PC-3 (cell line): Measurements from ENCODE around the gene SLC39A11. TPM values are rescaled to one million over a fixed set of nuclear protein-coding genes. Genes with fewer than 3 reads are reported as not detected.

Experiments used
- ATAC-seq: fragments of 200-7000 bp; cut with Tn5 transposase; 2 replicates; pipeline ENCODE4 v1.9.1; 2020; ENCODE audit warnings: mild to moderate bottlenecking, moderate library complexity
- BruUV-seq: library from RNA; stranded (reverse); fragments of 400-500 nt; replicated peaks from 2 replicates; lab custom pipeline; 2021; lab: Mats Ljungman, UMichigan
- CTCF ChIA-PET: fragments of 300-600 bp; sonication (Branson Sonifier 250); formaldehyde crosslinking; loops from one replicate; lab custom pipeline; 2022; ENCODE audit warnings: antibody characterized with exemption; lab: Charles Lee
- POLR2A ChIA-PET: fragments of 300-600 bp; sonication (Branson Sonifier 250); formaldehyde crosslinking; loops from one replicate; lab custom pipeline; 2022; ENCODE audit warnings: antibody characterized with exemption; ENCODE audit not compliant: unreplicated experiment; lab: Charles Lee
- DNase-seq: peaks from one replicate; pipeline ENCODE4 v3.0.0-alpha.2; 2015
- H2AFZ ChIP-seq: fragments of 300-600 bp; sonication (generic); 2 replicates; pipeline ENCODE4 v1.6.0; 2016; ENCODE audit warnings: antibody characterized with exemption, low read length
- H3F3A ChIP-seq: fragments of 300-600 bp; sonication (generic); one replicate; pipeline ENCODE4 v1.6.0; 2017; ENCODE audit warnings: antibody characterized with exemption, low read length, control low read depth, mild to moderate bottlenecking; ENCODE audit not compliant: unreplicated experiment
- H3K27ac ChIP-seq: fragments of 300-600 bp; sonication (generic); 2 replicates; pipeline ENCODE4 v1.5.1; 2016; ENCODE audit warnings: mild to moderate bottlenecking, low read length
- H3K27me3 ChIP-seq: fragments of 300-600 bp; sonication (generic); 2 replicates; pipeline ENCODE4 v1.6.1; 2016; ENCODE audit warnings: low read length, mixed read lengths
- H3K36me3 ChIP-seq: fragments of 300-600 bp; sonication (generic); 2 replicates; pipeline ENCODE4 v1.6.1; 2016; ENCODE audit warnings: low read depth, mixed run types, low read length, mixed read lengths
- H3K4me1 ChIP-seq: fragments of 300-600 bp; sonication (generic); 2 replicates; pipeline ENCODE4 v1.5.1; 2016; ENCODE audit warnings: low read length; ENCODE audit not compliant: insufficient read depth
- H3K4me2 ChIP-seq: fragments of 300-600 bp; sonication (generic); 2 replicates; pipeline ENCODE4 v1.6.0; 2016; ENCODE audit warnings: low read length
- H3K4me3 ChIP-seq: fragments of 300-600 bp; sonication (generic); 2 replicates; pipeline ENCODE4 v1.5.1; 2016; ENCODE audit warnings: mild to moderate bottlenecking, low read length, mixed read lengths
- H3K79me2 ChIP-seq: fragments of 300-600 bp; sonication (generic); 2 replicates; pipeline ENCODE4 v1.6.1; 2017; ENCODE audit warnings: low read length, mixed read lengths
- H3K9ac ChIP-seq: fragments of 300-600 bp; sonication (generic); 2 replicates; pipeline ENCODE4 v1.6.0; 2016; ENCODE audit warnings: mild to moderate bottlenecking, low read length
- H3K9me2 ChIP-seq: fragments of 300-600 bp; sonication (generic); replicated peaks from 2 replicates; pipeline ENCODE4 v1.6.1; 2016; ENCODE audit warnings: mixed run types, low read length, mixed read lengths
- H3K9me3 ChIP-seq: fragments of 300-600 bp; sonication (generic); 2 replicates; pipeline ENCODE4 v1.6.1; 2016; ENCODE audit warnings: low read length, mixed read lengths
- H4K20me1 ChIP-seq: fragments of 300-600 bp; sonication (generic); 2 replicates; pipeline ENCODE4 v1.6.1; 2016; ENCODE audit warnings: low read length, mixed read lengths
- CTCF ChIP-seq: fragments of 300-600 bp; sonication (generic); conservative IDR thresholded peaks from 2 replicates; pipeline ENCODE4 v1.5.1; 2017; ENCODE audit warnings: antibody characterized with exemption, low read depth, mild to moderate bottlenecking, low read length
- EZH2 ChIP-seq: fragments of 300-600 bp; sonication (generic); IDR thresholded peaks from one replicate; pipeline ENCODE4 v1.6.1; 2017; ENCODE audit warnings: antibody characterized with exemption, mild to moderate bottlenecking, low read length; ENCODE audit not compliant: unreplicated experiment
- EZH2phosphoT487 ChIP-seq: fragments of 300-600 bp; sonication (generic); IDR thresholded peaks from 2 replicates; pipeline ENCODE4 v1.6.1; 2018; ENCODE audit warnings: mild to moderate bottlenecking, antibody characterized with exemption, low read length, borderline replicate concordance
- intact Hi-C: fragments of 100-400 bp; cut with micrococcal nuclease; formaldehyde crosslinking; loops from 2 replicates; pipeline ENCODE4 v1.9.0; 2023
- total RNA-seq: library from RNA; depleted of rRNA; stranded (reverse); fragments of >200 nt; gene quantifications from 2 replicates; pipeline ENCODE4 v1.2.3, GENCODE V29; 2014

Gene SLC39A11
- total RNA-seq, 1 experiment from 2014 or later: 37.7 TPM

GRCh38 chr17:72952220-72952619 is 140.3 kb downstream of the SLC39A11 start:
- Histone ChIP-seq H3K9me3 (no peaks in the 10 kb centered on the region), H3F3A (no peaks in the 10 kb centered on the region), H3K36me3 (no peaks in the 10 kb centered on the region), H4K20me1 (no peaks in the 10 kb centered on the region), H2AFZ (no peak overlapping the region), H3K4me1 (no peaks in the 10 kb centered on the region), H3K27me3 (no peaks in the 10 kb centered on the region), H3K79me2 (no peaks in the 10 kb centered on the region), H3K9me2 (no peaks in the 10 kb centered on the region), H3K4me3 (no peak overlapping the region), H3K27ac (no peak overlapping the region), H3K9ac (no peak overlapping the region), H3K4me2 (no peak overlapping the region)
- ATAC-seq: no peak
- POLR2A ChIA-PET: interaction anchor here (0.5 kb wide), 1 partner anchor 1181 kb away, joined by 3 read pairs; no protein-coding TSS in a partner anchor
- no peak for TF ChIP-seq CTCF
- TF ChIP-seq EZH2: no peak
- intact Hi-C loops: no loop called here
- DNase-seq: no peak
- CTCF ChIA-PET: interaction anchor here (1.0 kb wide), 1 partner anchor 22 kb away, joined by 3 read pairs; no protein-coding TSS in a partner anchor
- BruUV-seq: no TSS peak

- no peaks in the 10 kb centered on the region for H3K79me2 ChIP-seq
- DNase-seq (no peak), ATAC-seq (peak; percentile 68)
- CTCF ChIA-PET: no interaction called here
- H3F3A ChIP-seq: no peaks in the 10 kb centered on the region
- TF ChIP-seq EZH2: no peak
- TF ChIP-seq EZH2phosphoT487: no peak
- TF ChIP-seq CTCF: no peak
- no peaks in the 10 kb centered on the region for H3K27me3 ChIP-seq
- no peaks in the 10 kb centered on the region for H3K9me2 ChIP-seq
- POLR2A ChIA-PET: no interaction called here
- no peaks in the 10 kb centered on the region for H3K4me1 ChIP-seq
- no peaks in the 10 kb centered on the region for H3K9me3 ChIP-seq
- no peak overlapping the region for H3K4me3 ChIP-seq
- no peak overlapping the region for H2AFZ ChIP-seq
- BruUV-seq: no TSS peak
- no peak overlapping the region for H3K4me2 ChIP-seq
- no peak overlapping the region for H3K9ac ChIP-seq
- H3K36me3 ChIP-seq: no peaks in the 10 kb centered on the region
- intact Hi-C loops: no loop called here
- H4K20me1 ChIP-seq: no peaks in the 10 kb centered on the region
- no peak overlapping the region for H3K27ac ChIP-seq
These were observed 142.1 kb downstream of the SLC39A11 start for GRCh38 chr17:72950242-72950931.

GRCh38 chr17:72948115-72948514 is 144.4 kb downstream of the SLC39A11 start:
- TF ChIP-seq EZH2: no peak
- TF ChIP-seq CTCF: no peak
- TF ChIP-seq EZH2phosphoT487: no peak
- BruUV-seq: no TSS peak
- DNase-seq (no peak), ATAC-seq (no peak)
- Histone ChIP-seq H3K4me2 (no peak overlapping the region), H3K9me3 (no peaks in the 10 kb centered on the region), H3K79me2 (no peaks in the 10 kb centered on the region), H4K20me1 (no peaks in the 10 kb centered on the region), H2AFZ (no peak overlapping the region), H3K4me3 (no peak overlapping the region), H3K27me3 (no peaks in the 10 kb centered on the region), H3K4me1 (no peaks in the 10 kb centered on the region), H3K9ac (no peak overlapping the region), H3K27ac (no peak overlapping the region), H3F3A (no peaks in the 10 kb centered on the region), H3K36me3 (no peaks in the 10 kb centered on the region), H3K9me2 (no peaks in the 10 kb centered on the region)
- ChIA-PET POLR2A (no interaction called here), CTCF (no interaction called here)
- intact Hi-C loops: no loop called here
